Measurements from ENCODE around the gene LRIT1.
A peak's percentile ranks its signal among the peaks of the same experiment; 100 is the strongest.

The LRIT1 gene

GRCh38 chr10:84195044-84195830, 46.1 kb downstream of the LRIT1 start:
- FAIRE-seq: no peak
- no peak for DNase-seq (ENCODE audit: insufficient read length, low spot score)

DNA sequence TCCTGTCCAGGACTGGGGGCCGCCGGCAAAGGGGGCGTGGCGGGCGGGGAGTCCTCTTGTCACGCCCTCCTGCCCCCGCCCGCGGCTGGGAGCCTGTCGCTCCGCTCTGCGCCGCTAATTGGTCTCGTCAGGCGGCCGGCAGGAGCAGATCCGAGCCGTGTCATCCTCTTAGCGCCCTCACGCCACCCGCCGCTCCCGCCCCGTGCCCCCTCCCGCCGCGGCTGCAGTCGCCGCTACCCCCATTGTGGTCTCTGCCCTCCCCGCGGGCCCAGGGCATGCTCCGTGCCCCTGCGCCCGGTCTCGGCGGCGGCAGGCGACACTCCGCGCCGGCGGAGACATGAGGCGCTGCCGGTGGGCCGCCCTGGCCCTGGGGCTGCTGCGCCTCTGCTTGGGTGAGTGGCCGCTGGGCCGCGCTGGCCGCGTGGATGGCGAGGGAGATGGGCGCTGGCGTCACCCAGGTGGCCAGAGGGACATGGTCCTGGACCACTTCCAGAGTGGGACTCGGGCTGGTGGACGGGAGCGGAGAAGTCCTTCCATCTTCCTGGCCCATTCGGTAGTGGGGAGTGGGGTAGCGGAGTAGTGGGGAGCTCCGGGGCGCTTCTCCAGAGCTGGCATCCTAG, 46.8 kb downstream of the LRIT1 start, which contains the start of gene CDHR1:
CDHR1 (plus strand) TSS at position 114 of the 620 bp plus-strand sequence; CDS start at position 338, 224 bp downstream.
- FAIRE-seq (no peak), DNase-seq (ENCODE audit: insufficient read length, low spot score) (peak; percentile 36)

GRCh38 chr10:84193846-84194423, 47.4 kb downstream of the LRIT1 start:
- FAIRE-seq (no peak), DNase-seq (ENCODE audit: insufficient read length, low spot score) (no peak)

GRCh38 chr10:84193327-84193726, 48.0 kb downstream of the LRIT1 start:
- FAIRE-seq: no peak
- DNase-seq (ENCODE audit: insufficient read length, low spot score): no peak

DNA sequence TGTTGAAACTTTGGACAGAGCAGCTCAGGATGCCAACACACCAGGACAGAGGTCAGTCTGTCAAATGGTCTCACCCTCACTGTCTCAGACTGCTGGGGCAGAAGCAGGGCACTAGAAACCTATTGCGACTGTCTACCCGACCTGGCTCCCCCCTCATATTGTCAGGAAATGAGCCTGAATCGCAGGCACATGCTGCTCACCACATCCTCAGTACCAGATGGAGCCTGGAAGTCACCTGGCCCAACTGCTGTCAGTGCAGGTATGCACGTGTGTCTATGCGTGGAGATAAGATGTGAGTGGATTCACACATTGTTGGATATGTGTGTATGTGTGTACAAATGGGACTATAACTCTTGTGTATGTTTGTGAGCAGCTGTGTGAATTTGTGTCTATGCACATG, 50.2 kb downstream of the LRIT1 start:
- DNase-seq (ENCODE audit: insufficient read length, low spot score) (no peak), FAIRE-seq (no peak)

GRCh38 chr10:84190621-84191020, 50.7 kb downstream of the LRIT1 start:
- FAIRE-seq (no peak), DNase-seq (ENCODE audit: insufficient read length, low spot score) (no peak)

DNA sequence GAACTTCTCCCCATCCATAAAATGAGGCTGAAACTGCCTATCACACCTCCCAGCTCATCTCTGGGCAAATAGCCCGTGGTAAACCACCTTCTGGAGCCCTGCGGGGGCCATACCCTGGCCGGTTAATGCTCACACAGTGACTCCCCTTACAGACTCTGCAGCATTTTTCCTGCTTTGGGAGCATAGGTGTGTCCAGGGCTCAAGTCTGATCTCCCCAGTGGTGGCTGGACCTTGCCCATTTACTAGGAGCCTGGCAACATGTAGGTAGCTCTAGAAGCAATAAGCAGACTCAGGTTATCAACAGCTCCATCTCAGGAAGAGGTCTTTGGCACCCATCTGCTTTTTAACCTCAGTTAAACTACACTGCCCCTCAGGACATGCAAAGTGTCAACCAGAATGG, 52.5 kb downstream of the LRIT1 start:
- DNase-seq (ENCODE audit: insufficient read length, low spot score) (no peak), FAIRE-seq (no peak)

- DNase-seq (ENCODE audit: insufficient read length, low spot score) (no peak), FAIRE-seq (no peak)
Observed at GRCh38 chr10:84185526-84186175, 55.7 kb downstream of the LRIT1 start.

DNA sequence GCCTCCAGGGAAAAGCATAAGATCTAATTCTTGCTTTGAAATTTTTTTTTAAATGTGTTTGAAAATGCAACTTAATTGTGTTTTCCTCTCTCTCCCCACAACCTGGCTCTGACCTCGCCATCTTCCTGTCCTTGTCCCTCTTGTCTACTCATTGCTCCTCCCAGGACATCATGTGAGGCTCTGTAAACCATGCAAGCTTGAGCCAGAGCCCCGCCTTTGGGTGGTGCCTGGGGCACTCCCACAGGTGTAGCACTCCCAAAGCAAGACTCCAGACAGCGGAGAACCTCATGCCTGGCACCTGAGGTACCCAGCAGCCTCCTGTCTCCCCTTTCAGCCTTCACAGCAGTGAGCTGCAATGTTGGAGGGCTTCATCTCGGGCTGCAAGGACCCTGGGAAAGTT, 56.8 kb downstream of the LRIT1 start:
- FAIRE-seq: no peak

GRCh38 chr10:84181631-84182030, 59.7 kb downstream of the LRIT1 start:
- FAIRE-seq (no peak), DNase-seq (ENCODE audit: insufficient read length, low spot score) (no peak)

More for the DNA sequence above, 56.8 kb downstream of the LRIT1 start:
- DNase-seq (ENCODE audit: insufficient read length, low spot score): no peak

All from HTR-8/SVneo (cell line).